Thoracic aorta (tissue), 2 donors: ENCODE measurements around the gene MXRA8. TPM values are rescaled to one million over a fixed set of nuclear protein-coding genes. Genes with fewer than 3 reads are reported as not detected.

Experiments used
- ATAC-seq: fragments of 150-250 bp; one replicate; pipeline ENCODE4 v1.8.0; 2017; ENCODE audit warnings: low read depth; ENCODE audit not compliant: insufficient number of reproducible peaks, low FRiP score
- DNase-seq: peaks from one replicate; pipeline ENCODE4 v3.0.0-alpha.2; 2020; ENCODE audit warnings: low spot score
- H3K27ac ChIP-seq, 2 donors: fragments of 200-600 bp; sonication (generic); 1 replicate in 1 of 2; 2 replicates in 1 of 2; pipeline ENCODE4 v1.5.1; 2016; ENCODE audit warnings: mild to moderate bottlenecking in 2 of 2, moderate library complexity in 2 of 2
- H3K27me3 ChIP-seq: fragments of 200-600 bp; sonication (generic); replicated peaks from 2 replicates; pipeline ENCODE4 v1.6.0; 2016; ENCODE audit warnings: mild to moderate bottlenecking; ENCODE audit not compliant: insufficient read depth
- H3K36me3 ChIP-seq: fragments of 200-600 bp; sonication (generic); one replicate; pipeline ENCODE4 v1.5.1; 2016
- H3K4me1 ChIP-seq, 2 donors: fragments of 200-600 bp; sonication (generic); 1 replicate in 1 of 2; 2 replicates in 1 of 2; pipeline versions ENCODE4 v1.5.1 to v1.6.0; 2016; ENCODE audit warnings: low read depth in 2 of 2, mild to moderate bottlenecking in 1 of 2; ENCODE audit not compliant: control insufficient read depth in 1 of 2
- H3K4me3 ChIP-seq: fragments of 200-600 bp; sonication (generic); 2 replicates; pipeline ENCODE4 v1.5.1; 2016; ENCODE audit warnings: mild to moderate bottlenecking
- H3K9me3 ChIP-seq: fragments of 200-600 bp; sonication (generic); 2 replicates; pipeline ENCODE4 v1.5.1; 2016
- CTCF ChIP-seq: fragments of 200-600 bp; sonication (generic); IDR thresholded peaks from one replicate; pipeline ENCODE4 v1.5.1; 2019; ENCODE audit warnings: antibody characterized with exemption
- total RNA-seq, 2 donors: library from RNA; depleted of rRNA; stranded (reverse); fragments of >200 nt; gene quantifications; one replicate each; pipeline versions ENCODE4 v1.1.0 to v1.2.3, GENCODE V29; 2016

The MXRA8 gene
- total RNA-seq, 2 donors from 2014 or later, result 239 to 326 TPM

DNA sequence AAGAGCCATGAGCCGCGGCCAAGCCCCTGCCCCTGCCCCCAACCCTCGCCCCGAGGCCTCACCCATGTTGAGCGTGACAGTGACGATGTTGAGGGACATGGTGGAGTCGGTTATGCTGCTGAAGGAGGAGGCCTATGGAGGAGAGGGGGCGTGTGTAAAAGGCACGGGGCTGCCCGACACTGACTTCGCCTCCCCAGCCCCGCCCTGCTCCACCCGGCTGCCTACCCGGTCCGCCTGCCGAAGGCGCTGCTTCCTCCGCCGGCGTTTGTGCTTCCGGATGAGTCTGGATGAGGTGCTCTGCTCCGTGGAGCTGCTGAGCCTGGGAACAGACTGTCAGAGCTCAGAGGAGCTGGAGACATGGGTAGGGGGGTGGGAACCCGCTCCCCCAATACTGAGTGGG, 18.2 kb downstream of the MXRA8 start:
- H3K27me3 ChIP-seq, result no peaks in the 10 kb centered on the region
- H3K27ac ChIP-seq, result no peak overlapping the region
- H3K4me1 ChIP-seq, result peaks cover under 1 to 8% of the 10 kb centered on the region in 2 donors
- no peak for TF ChIP-seq CTCF
- peaks cover 10% of the 10 kb centered on the region for H3K36me3 ChIP-seq
- no peak overlapping the region for H3K4me3 ChIP-seq
- ATAC-seq (no peak), DNase-seq (no peak)
- H3K9me3 ChIP-seq, result no peaks in the 10 kb centered on the region

DNA sequence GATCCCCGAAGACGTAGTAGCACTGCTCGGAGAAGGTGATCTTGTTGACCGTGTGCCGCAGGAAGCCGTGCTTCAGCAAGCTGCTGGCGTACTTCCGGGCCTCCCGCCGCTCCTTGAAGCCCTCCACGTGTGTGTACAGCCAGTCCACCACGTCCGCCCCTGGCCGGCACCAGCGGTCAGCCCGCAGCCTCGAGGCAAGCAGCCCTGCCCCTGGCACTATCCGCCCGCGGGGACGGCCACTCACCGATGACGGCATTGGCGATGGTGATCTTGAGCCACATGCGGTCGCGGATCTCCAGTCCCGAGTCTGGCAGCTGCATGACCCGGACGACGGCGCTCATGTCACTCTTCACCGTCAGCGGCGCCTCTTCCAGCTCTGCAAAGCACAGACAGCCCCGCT, 20.1 kb downstream of the MXRA8 start:
- no peak for TF ChIP-seq CTCF
- H3K4me3 ChIP-seq, result no peak overlapping the region

GRCh38 chr1:1337793-1338147, 20.6 kb downstream of the MXRA8 start:
- Histone ChIP-seq H3K9me3 (no peaks in the 10 kb centered on the region), H3K27ac (no peak overlapping the region), H3K27me3 (no peaks in the 10 kb centered on the region), H3K4me3 (no peak overlapping the region), H3K4me1 (no peaks in the 10 kb centered on the region), H3K36me3 (peaks cover 10% of the 10 kb centered on the region)
- no peak for ATAC-seq
- no peak for DNase-seq
- no peak for TF ChIP-seq CTCF

More for the DNA sequence above, 20.1 kb downstream of the MXRA8 start:
- H3K4me1 ChIP-seq, result no peaks in the 10 kb centered on the region
- ATAC-seq (no peak), DNase-seq (no peak)
- H3K36me3 ChIP-seq, result peaks cover 10% of the 10 kb centered on the region
- H3K27me3 ChIP-seq, result no peaks in the 10 kb centered on the region
- no peaks in the 10 kb centered on the region for H3K9me3 ChIP-seq
- H3K27ac ChIP-seq, result no peak overlapping the region

DNA sequence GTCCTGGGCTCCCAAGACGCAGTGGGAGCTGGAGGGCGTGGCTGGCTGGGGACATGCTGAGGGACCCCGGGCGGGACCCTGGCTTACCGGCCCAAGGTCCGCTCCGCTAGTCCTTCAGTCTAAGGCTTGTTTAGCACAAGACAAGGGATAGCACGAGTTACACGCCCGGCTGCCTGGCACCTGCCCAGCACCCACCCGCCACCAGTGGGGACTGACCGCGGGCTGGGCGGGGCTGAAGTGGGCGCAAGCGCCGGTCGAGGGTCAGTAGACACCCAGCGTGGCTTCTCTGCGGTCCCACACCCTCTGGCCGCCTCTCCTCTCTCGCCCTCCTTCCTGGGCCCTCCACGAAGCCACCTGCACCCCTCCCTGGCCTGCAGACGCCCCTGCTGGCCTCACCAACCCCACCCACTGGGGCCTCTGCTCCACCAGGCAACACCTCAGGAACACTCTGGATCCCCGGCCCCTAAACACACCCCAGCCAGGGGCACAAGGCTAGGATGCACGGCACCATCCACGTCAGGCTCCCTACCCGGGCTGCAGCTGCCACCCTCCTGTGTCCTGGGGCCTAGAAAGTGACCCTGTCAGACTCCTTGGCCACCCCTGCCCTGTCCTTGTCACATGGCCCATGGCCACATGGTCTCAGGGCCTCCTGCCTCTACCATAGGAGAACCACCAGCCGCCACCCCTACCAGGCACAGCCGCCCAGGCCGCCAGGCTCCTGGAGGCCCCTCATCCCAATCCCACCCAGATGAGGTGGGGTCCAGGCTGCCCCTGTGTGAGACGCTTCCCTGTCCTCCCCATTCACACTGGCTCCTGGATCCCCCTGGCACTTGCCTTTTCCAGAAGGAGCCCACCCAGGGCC, 21.2 kb downstream of the MXRA8 start:
- Histone ChIP-seq H3K36me3 (peaks cover 10% of the 10 kb centered on the region), H3K27ac (no peak overlapping the region), H3K4me1 (no peaks in the 10 kb centered on the region), H3K27me3 (no peaks in the 10 kb centered on the region), H3K9me3 (no peaks in the 10 kb centered on the region), H3K4me3 (no peak overlapping the region)
- TF ChIP-seq CTCF, result no peak
- DNase-seq, result no peak
- no peak for ATAC-seq

DNA sequence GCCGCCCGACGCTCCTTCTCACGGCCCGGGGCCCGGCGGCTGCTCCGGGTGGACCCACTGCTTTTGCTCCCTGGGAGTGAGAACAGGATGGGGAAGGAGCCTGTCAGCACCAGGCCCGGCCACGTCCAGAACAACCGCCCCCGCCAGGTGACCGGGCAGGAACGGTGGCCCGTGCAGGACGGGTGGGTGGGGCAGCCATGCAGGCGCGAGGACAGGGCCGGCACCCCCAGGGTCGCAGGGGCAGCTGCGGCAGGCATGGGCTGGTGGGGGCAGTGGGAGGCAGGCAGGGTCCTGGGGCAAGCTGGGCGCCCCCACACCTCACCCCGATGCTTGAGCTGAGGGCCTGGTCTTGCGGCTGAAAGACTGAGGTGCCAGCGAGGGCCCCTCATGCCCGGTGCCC, 21.9 kb downstream of the MXRA8 start:
- H3K36me3 ChIP-seq, result peaks cover 10% of the 10 kb centered on the region
- no peak for TF ChIP-seq CTCF
- ATAC-seq (no peak), DNase-seq (no peak)
- H3K27ac ChIP-seq, result no peak overlapping the region
- no peak overlapping the region for H3K4me3 ChIP-seq
- no peaks in the 10 kb centered on the region for H3K27me3 ChIP-seq
- no peaks in the 10 kb centered on the region for H3K4me1 ChIP-seq
- no peaks in the 10 kb centered on the region for H3K9me3 ChIP-seq
